HG03575 (cell line): ENCODE measurements around the gene FBN1.

Experiments
- ATAC-seq: cut with Tn5 transposase; IDR thresholded peaks from one replicate; pipeline ENCODE4 v1.9.1; 2021; ENCODE audit not compliant: unreplicated experiment, insufficient number of reproducible peaks, low FRiP score; ENCODE audit errors: extremely low read depth

The FBN1 gene

GRCh38 chr15:48426044-48426443, 219.5 kb downstream of the FBN1 start:
- ATAC-seq: no peak

GRCh38 chr15:48425051-48425450, 220.5 kb downstream of the FBN1 start:
- no peak for ATAC-seq

DNA sequence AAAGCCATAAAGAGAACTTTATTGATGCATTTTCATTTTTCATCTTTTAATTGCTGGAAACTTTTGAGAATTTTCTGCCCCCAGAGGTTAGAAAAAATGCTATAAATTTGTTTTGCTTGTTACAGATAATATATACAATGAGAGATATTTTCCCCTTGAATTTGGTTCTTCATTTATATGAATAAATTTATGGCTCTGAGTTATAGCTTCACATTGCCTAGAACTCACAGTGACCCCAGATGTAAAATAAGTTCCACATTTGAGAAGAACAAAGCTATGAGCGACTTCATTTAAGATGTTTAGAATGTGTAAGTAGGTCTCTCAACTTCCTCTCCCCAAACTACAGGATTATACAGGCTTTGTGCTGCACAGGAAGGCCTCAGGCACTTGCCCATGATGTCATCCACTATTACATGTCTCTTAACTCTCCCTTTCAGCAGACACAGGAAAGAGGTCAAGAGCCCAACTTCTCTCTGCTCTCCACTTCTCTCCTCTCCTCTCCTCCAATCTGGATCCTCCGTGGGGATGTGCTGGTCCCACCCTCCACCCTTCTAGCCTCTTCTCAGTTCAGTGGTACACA, 221.5 kb downstream of the FBN1 start:
- ATAC-seq: no peak

GRCh38 chr15:48423342-48423741, 222.2 kb downstream of the FBN1 start:
- ATAC-seq: no peak

- no peak for ATAC-seq
Measured at GRCh38 chr15:48422401-48422800, 223.1 kb downstream of the FBN1 start.

DNA sequence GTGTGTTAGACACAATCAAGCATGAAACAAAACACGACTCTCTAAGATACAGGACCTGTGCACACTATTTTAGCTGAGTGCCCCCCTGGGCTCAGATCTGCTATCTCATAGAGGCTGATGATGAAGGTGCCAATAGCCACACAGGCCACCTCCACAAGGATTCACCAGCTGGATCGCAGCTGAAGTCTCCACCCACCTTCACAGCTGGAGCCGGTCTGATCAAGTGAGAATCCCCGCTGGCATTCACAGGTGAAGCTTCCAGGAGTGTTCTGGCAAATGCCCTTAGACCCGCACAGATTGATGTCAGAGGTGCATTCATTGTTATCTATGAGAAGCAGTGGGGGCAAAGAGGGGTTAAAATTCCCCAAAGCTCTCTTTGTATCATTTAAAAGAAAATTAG, 224.1 kb downstream of the FBN1 start:
- no peak for ATAC-seq

GRCh38 chr15:48419896-48420295, 225.6 kb downstream of the FBN1 start:
- no peak for ATAC-seq

GRCh38 chr15:48418343-48418742, 227.2 kb downstream of the FBN1 start:
- no peak for ATAC-seq

- no peak for ATAC-seq
Measured at GRCh38 chr15:48416301-48416700, 229.2 kb downstream of the FBN1 start.

- no peak for ATAC-seq
Measured at GRCh38 chr15:48415036-48415886, 230.2 kb downstream of the FBN1 start.

GRCh38 chr15:48414015-48414414, 231.5 kb downstream of the FBN1 start:
- no peak for ATAC-seq

DNA sequence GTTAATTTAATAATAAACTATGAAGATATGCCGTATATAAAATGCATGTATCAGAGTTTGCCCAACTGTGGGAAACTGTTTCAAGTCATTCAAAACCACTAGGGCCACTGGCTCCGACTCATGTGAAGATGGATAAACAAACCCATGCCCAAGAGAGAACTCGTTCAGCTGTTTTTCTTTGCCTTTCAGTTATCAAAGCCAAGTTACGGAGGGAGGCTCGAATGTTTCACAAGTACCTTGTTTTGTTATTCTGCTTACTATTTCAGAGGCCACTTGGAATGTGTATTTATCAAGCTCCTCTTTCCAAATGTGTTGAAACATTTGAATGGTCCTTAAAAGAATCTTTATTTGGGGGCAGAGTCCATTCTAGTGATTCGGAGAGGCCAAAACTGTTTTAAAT, 232.2 kb downstream of the FBN1 start:
- ATAC-seq: no peak

- ATAC-seq: no peak
Measured at GRCh38 chr15:48411971-48412591, 233.4 kb downstream of the FBN1 start.

DNA sequence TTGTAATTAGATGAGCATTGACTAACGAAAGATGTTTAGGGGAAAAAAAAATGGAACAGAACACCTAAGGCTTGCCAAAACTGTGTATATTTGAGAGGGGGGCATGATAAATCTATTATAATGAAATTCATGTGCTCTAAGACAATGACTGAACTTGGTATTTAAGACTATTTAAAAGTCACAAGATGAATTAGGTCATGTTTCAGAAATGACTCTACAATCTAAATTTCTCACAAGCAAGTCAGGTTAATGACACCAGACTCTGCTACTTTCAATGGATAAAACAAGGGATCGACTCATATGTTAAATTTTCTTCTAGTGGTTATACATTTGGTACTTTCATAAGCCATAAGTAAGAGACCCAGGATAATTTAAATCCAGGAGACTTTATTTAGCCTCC, 235.9 kb downstream of the FBN1 start:
- no peak for ATAC-seq

- ATAC-seq: no peak
Measured at GRCh38 chr15:48408327-48408726, 237.2 kb downstream of the FBN1 start.

- ATAC-seq: no peak
Measured at GRCh38 chr15:48407646-48408045, 237.9 kb downstream of the FBN1 start.

DNA sequence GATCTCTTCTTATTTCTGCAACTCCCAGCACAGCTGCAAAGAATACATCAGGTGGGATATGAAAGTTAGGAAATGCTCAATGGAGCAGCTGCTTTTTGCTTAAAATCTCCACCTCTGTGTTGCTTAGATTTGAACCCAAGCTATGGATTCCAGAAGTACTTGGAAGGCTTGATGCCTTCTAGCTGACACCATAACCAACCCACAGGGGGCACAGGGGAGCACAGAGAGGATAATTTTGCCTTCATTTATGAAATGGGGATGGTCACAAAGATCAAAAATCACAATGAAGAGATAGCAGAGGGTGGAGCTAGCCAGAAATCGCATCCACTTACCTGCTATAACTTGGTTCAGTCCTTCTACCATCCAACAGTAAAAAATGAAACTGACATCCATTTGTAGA, 238.6 kb downstream of the FBN1 start:
- no peak for ATAC-seq

DNA sequence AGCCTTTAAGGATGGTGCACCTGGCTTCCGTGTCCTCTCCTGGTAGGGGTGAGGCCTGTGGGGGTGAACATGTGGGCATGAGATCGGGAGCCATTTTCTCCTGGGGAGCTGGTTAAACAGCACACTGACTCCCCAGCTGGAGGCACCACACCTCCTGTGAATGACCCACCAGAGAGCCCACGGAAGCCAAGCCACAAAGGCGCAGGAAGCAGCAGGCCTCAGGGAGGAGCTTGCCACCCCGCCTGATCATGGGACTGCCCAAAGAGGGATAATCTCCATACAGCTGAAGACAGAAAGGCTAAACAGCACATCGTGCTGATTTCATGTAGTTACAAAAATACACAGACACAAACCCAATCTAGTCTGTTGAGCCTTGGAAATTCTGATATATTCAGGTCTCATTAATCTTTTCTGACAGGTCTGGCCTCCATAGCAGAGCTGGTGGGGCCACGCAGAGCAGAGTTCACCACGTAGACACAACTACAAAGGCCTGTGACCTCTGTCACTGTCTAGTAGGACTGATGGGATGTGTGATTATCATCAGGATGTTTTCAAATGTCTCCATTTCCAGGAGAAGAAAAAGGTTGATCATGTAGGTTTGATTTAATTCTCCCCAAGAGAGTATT, 239.1 kb downstream of the FBN1 start:
- ATAC-seq: no peak

DNA sequence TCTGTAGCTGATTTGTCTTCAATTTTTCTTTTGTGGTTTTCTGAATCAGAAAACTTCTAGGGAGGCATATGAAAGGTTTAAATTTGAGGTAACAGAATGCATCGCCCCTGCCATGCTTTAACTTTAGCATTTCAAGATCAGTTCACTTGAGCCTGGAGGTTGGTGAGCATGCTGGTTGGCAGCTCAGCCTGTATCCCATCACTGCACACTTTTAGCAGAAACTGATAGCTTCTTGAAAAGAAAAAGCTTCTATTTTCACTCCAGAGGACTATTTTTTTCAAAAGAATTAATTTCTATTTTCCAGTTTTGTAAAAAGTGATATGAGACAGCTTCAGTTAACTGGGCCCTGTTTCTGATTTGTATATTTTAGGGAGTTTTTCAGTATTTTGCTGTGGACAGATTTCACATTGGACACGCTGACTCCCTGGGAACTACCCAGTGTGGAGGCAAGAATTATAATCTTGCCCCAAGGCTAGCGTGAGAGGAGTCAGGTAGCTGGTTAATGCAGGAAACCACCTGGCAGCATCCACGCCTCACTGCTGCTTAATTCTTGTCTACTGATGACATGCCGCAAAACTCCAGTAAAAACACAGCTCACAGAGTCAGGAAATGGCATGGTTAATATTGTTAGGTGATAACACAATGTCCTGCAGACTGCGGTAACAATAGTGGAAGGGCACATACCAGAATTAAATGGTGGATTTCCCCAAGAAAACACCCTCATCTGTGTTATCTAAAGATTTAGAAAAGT, 242.9 kb downstream of the FBN1 start:
- ATAC-seq: no peak
